Stimulated activated CD4-positive, alpha-beta T cell treated with anti-CD3 and anti-CD28 coated beads, Interleukin-1b, Interleukin-23, amount 100 ng/mL, for 1 hour (primary cell): Measurements from ENCODE around the gene FGGY.
"Not testable (repeated sequence)": the region's sequence is repeated elsewhere in the genome, so short reads cannot be mapped to it uniquely, and the experiment has no call there.

Experiments
- DNase-seq, 2 donors: peaks; one replicate each; pipeline ENCODE4 v3.0.0-alpha.2; 2020; ENCODE audit warnings: low read depth in 2 of 2

Gene FGGY

GRCh38 chr1:59511476-59512465 is 214.9 kb downstream of the FGGY start:
- no peak for DNase-seq

GRCh38 chr1:59512702-59513101 is 215.8 kb downstream of the FGGY start:
- DNase-seq, result no peak

GRCh38 chr1:59514061-59514909 is 217.4 kb downstream of the FGGY start:
- no peak for DNase-seq

- no peak for DNase-seq
Measured at GRCh38 chr1:59516881-59517280, 220.0 kb downstream of the FGGY start.

- no peak for DNase-seq
Measured at GRCh38 chr1:59520194-59520593, 223.3 kb downstream of the FGGY start.

- no peak for DNase-seq
Measured at GRCh38 chr1:59520827-59521418, 224.0 kb downstream of the FGGY start.

- DNase-seq, result no peak
Measured at GRCh38 chr1:59521456-59521855, 224.6 kb downstream of the FGGY start.

GRCh38 chr1:59522925-59523505 is 226.1 kb downstream of the FGGY start:
- DNase-seq, result no peak

GRCh38 chr1:59523745-59524450 is 227.0 kb downstream of the FGGY start:
- DNase-seq, result no peak

GRCh38 chr1:59526240-59526639 is 229.3 kb downstream of the FGGY start:
- no peak for DNase-seq

- no peak for DNase-seq
Measured at GRCh38 chr1:59528471-59528870, 231.6 kb downstream of the FGGY start.

- DNase-seq, result no peak
Measured at GRCh38 chr1:59528900-59529299, 232.0 kb downstream of the FGGY start.

GRCh38 chr1:59530119-59530518 is 233.2 kb downstream of the FGGY start:
- no peak for DNase-seq

GRCh38 chr1:59532102-59532501 is 235.2 kb downstream of the FGGY start:
- no peak for DNase-seq

- not testable (repeated sequence) for DNase-seq
Measured at GRCh38 chr1:59538476-59538875, 241.6 kb downstream of the FGGY start.

GRCh38 chr1:59539961-59540681 is 243.2 kb downstream of the FGGY start:
- no peak for DNase-seq

- no peak for DNase-seq
Measured at GRCh38 chr1:59541161-59541560, 244.3 kb downstream of the FGGY start.

- DNase-seq, result no peak
Measured at GRCh38 chr1:59541891-59542290, 245.0 kb downstream of the FGGY start.

- no peak for DNase-seq
Measured at GRCh38 chr1:59543211-59543668, 246.3 kb downstream of the FGGY start.

GRCh38 chr1:59544615-59545293 is 247.9 kb downstream of the FGGY start:
- DNase-seq, result no peak
